Neural progenitor cell (in vitro differentiated cells): Measurements from ENCODE around the gene SNX30. TPM values are rescaled to one million over a fixed set of nuclear protein-coding genes. Genes with fewer than 3 reads are reported as not detected.

Experiments
- DNase-seq: peaks from one replicate; pipeline ENCODE4 v3.0.0-alpha.2; 2016; ENCODE audit warnings: low spot score
- H2AFZ ChIP-seq: fragments of 200-600 bp; sonication (generic); replicated peaks from 2 replicates; pipeline ENCODE4 v1.6.1; 2016; ENCODE audit warnings: antibody characterized with exemption
- H3F3A ChIP-seq: fragments of 200-600 bp; sonication (generic); 2 replicates; pipeline ENCODE4 v1.6.1; 2016; ENCODE audit warnings: antibody characterized with exemption, low read depth
- H3K27ac ChIP-seq: fragments of 200-600 bp; sonication (generic); 2 replicates; pipeline ENCODE4 v1.5.1; 2016; ENCODE audit warnings: mild to moderate bottlenecking
- H3K27me3 ChIP-seq: fragments of 200-600 bp; sonication (generic); 2 replicates; pipeline ENCODE4 v1.6.1; 2016; ENCODE audit warnings: mild to moderate bottlenecking, moderate library complexity
- H3K36me3 ChIP-seq: fragments of 200-600 bp; sonication (generic); 2 replicates; pipeline ENCODE4 v1.5.1; 2016
- H3K4me1 ChIP-seq: fragments of 200-600 bp; sonication (generic); 2 replicates; pipeline ENCODE4 v1.6.1; 2016; ENCODE audit warnings: mixed run types
- H3K4me2 ChIP-seq: fragments of 200-600 bp; sonication (generic); 2 replicates; pipeline ENCODE4 v1.6.1; 2016
- H3K4me3 ChIP-seq: fragments of 200-600 bp; sonication (generic); 2 replicates; pipeline ENCODE4 v1.5.1; 2016
- H3K79me2 ChIP-seq: fragments of 200-600 bp; sonication (generic); 2 replicates; pipeline ENCODE4 v1.6.1; 2016; ENCODE audit warnings: low read depth
- H3K9ac ChIP-seq: fragments of 200-600 bp; sonication (generic); 2 replicates; pipeline ENCODE4 v1.6.1; 2016
- H3K9me3 ChIP-seq: fragments of 200-600 bp; sonication (generic); 2 replicates; pipeline ENCODE4 v1.5.1; 2016; ENCODE audit warnings: low read depth
- H4K20me1 ChIP-seq: fragments of 200-600 bp; sonication (generic); 2 replicates; pipeline ENCODE4 v1.6.1; 2016; ENCODE audit warnings: low read depth
- H3K27ac Mint-ChIP-seq: 3 replicates; pipeline ENCODE4 v1.8.0; 2021; ENCODE audit warnings: mixed read lengths
- H3K27me3 Mint-ChIP-seq: 2 replicates; pipeline ENCODE4 v1.8.0; 2022; ENCODE audit warnings: low read depth, mild to moderate bottlenecking, inconsistent platforms, moderate library complexity, mixed read lengths; ENCODE audit not compliant: insufficient read depth
- H3K36me3 Mint-ChIP-seq: 3 replicates; pipeline ENCODE4 v1.8.0; 2021; ENCODE audit warnings: mixed read lengths
- H3K4me1 Mint-ChIP-seq: 3 replicates; pipeline ENCODE4 v1.8.0; 2021; ENCODE audit warnings: mixed read lengths
- H3K4me3 Mint-ChIP-seq: 3 replicates; pipeline ENCODE4 v1.8.0; 2021; ENCODE audit warnings: mild to moderate bottlenecking, moderate library complexity, mixed read lengths
- H3K9me3 Mint-ChIP-seq: 3 replicates; pipeline ENCODE4 v1.8.0; 2020; ENCODE audit warnings: mixed read lengths
- EZH2 ChIP-seq: fragments of 200-600 bp; sonication (generic); IDR thresholded peaks from 2 replicates; pipeline ENCODE4 v1.6.1; 2017; ENCODE audit warnings: antibody characterized with exemption, mild to moderate bottlenecking, moderate library complexity
- EZH2phosphoT487 ChIP-seq: fragments of 200-600 bp; sonication (generic); IDR thresholded peaks from 2 replicates; pipeline ENCODE4 v1.6.1; 2017; ENCODE audit warnings: antibody characterized with exemption
- total RNA-seq: library from RNA; depleted of rRNA; stranded (reverse); fragments of >200 nt; gene quantifications from 2 replicates; pipeline ENCODE4 v1.2.3, GENCODE V29; 2015; ENCODE audit warnings: low replicate concordance
- TF ChIP-seq, protein P1 (sequence below): fragments of 200-600 bp; sonication (generic); IDR thresholded peaks from 2 replicates; pipeline ENCODE4 v1.5.1; 2017; ENCODE audit warnings: antibody characterized with exemption, mild to moderate bottlenecking

The SNX30 gene
- total RNA-seq, 1 donor from 2014 or later = 19.9 TPM

DNA sequence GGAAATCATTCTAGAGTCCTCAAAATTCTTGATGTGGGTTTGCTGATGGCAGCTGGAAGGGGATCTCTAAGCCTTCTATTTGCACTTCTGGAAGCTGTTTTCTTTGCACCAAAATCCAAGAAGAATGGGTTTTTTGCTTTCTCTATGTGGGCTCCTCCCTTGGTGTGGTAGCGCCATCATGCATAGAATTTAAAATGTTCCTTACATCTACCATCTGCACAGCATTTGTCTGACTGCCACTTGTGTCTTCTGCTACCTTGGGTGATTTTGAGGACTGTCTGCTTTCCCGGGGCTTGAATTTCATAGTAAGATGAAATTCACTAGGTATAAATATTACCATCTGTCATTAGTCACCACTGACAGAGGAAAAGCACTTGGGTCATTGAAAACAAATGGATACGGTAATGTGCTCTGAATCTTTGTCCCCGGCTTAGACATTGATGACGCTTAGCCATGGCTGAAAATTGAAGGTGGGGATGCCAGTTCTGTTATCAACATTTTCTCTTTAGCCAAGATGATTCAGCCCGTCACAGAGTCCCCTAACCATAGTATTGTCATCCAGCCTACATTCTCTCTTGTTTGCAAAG is 30.0 kb downstream of the SNX30 start:
- Histone ChIP-seq H3K36me3 (no peaks in the 10 kb centered on the region), H3K4me1 (peaks cover 5% of the 10 kb centered on the region), H3K9me3 (no peaks in the 10 kb centered on the region), H3K79me2 (peaks cover 4% of the 10 kb centered on the region), H3F3A (no peaks in the 10 kb centered on the region), H3K4me3 (no peak overlapping the region), H4K20me1 (peaks cover 27% of the 10 kb centered on the region), H2AFZ (no peak overlapping the region), H3K4me2 (no peak overlapping the region), H3K9ac (no peak overlapping the region), H3K27ac (no peak overlapping the region), H3K27me3 (no peaks in the 10 kb centered on the region)
- DNase-seq = no peak
- peaks cover 2% of the 10 kb centered on the region for H3K27me3 Mint-ChIP-seq
- TF ChIP-seq EZH2phosphoT487 = no peak
- TF ChIP-seq, protein P1, sequence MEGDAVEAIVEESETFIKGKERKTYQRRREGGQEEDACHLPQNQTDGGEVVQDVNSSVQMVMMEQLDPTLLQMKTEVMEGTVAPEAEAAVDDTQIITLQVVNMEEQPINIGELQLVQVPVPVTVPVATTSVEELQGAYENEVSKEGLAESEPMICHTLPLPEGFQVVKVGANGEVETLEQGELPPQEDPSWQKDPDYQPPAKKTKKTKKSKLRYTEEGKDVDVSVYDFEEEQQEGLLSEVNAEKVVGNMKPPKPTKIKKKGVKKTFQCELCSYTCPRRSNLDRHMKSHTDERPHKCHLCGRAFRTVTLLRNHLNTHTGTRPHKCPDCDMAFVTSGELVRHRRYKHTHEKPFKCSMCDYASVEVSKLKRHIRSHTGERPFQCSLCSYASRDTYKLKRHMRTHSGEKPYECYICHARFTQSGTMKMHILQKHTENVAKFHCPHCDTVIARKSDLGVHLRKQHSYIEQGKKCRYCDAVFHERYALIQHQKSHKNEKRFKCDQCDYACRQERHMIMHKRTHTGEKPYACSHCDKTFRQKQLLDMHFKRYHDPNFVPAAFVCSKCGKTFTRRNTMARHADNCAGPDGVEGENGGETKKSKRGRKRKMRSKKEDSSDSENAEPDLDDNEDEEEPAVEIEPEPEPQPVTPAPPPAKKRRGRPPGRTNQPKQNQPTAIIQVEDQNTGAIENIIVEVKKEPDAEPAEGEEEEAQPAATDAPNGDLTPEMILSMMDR = no peak
- no peak for TF ChIP-seq EZH2
- no peak overlapping the region for H3K27ac Mint-ChIP-seq
- peaks cover 7% of the 10 kb centered on the region for H3K4me1 Mint-ChIP-seq
- peaks cover 2% of the 10 kb centered on the region for H3K36me3 Mint-ChIP-seq
- peaks cover 3% of the 10 kb centered on the region for H3K9me3 Mint-ChIP-seq
- no peak overlapping the region for H3K4me3 Mint-ChIP-seq

DNA sequence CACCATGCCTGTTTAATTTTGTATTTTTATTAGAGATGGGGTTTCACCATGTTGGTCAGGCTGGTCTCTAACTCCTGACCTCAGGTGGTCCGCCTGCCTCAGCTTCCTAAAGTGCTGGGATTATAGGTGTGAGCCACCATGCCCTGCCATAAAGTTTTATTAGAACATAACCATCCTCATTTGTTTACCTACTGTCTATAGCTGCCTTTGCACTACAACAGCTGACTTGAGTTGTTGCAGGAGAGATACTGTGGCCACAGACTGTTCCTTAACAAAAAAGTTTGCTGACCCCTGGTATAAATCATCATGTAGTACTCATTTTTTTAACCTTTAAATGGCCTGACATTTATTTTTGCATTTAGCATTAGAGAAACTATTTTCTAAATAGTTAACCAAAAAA is 31.7 kb downstream of the SNX30 start:
- no peak for DNase-seq
- Histone ChIP-seq H2AFZ (no peak overlapping the region), H3K9me3 (no peaks in the 10 kb centered on the region), H3K4me1 (peaks cover 5% of the 10 kb centered on the region), H3K4me3 (no peak overlapping the region), H3K27me3 (no peaks in the 10 kb centered on the region), H3K27ac (no peak overlapping the region), H3K79me2 (peaks cover 4% of the 10 kb centered on the region), H4K20me1 (peaks cover 27% of the 10 kb centered on the region), H3K9ac (no peak overlapping the region), H3K4me2 (no peak overlapping the region), H3F3A (no peaks in the 10 kb centered on the region), H3K36me3 (no peaks in the 10 kb centered on the region)
- H3K4me1 Mint-ChIP-seq = peaks cover 7% of the 10 kb centered on the region
- peaks cover 2% of the 10 kb centered on the region for H3K36me3 Mint-ChIP-seq
- peaks cover 3% of the 10 kb centered on the region for H3K9me3 Mint-ChIP-seq
- H3K27me3 Mint-ChIP-seq = peaks cover 2% of the 10 kb centered on the region
- H3K4me3 Mint-ChIP-seq = no peak overlapping the region
- TF ChIP-seq EZH2phosphoT487 (no peak), EZH2 (no peak)
- TF ChIP-seq, protein P1 = no peak
- H3K27ac Mint-ChIP-seq = no peak overlapping the region

GRCh38 chr9:112783551-112783954 is 33.0 kb downstream of the SNX30 start:
- peaks cover 5% of the 10 kb centered on the region for H3K4me1 ChIP-seq
- H4K20me1 ChIP-seq = peaks cover 27% of the 10 kb centered on the region
- no peak overlapping the region for H3K9ac ChIP-seq
- H3F3A ChIP-seq = no peaks in the 10 kb centered on the region
- TF ChIP-seq, protein P1 = no peak
- TF ChIP-seq EZH2phosphoT487 = no peak
- no peak for TF ChIP-seq EZH2
- H3K4me3 ChIP-seq = no peak overlapping the region
- H3K27me3 ChIP-seq = no peaks in the 10 kb centered on the region
- no peaks in the 10 kb centered on the region for H3K9me3 ChIP-seq
- H3K9me3 Mint-ChIP-seq = no peaks in the 10 kb centered on the region
- H3K4me1 Mint-ChIP-seq = peaks cover 7% of the 10 kb centered on the region
- H3K36me3 Mint-ChIP-seq = no peaks in the 10 kb centered on the region
- no peak overlapping the region for H2AFZ ChIP-seq
- no peak for DNase-seq
- H3K4me2 ChIP-seq = no peak overlapping the region
- H3K79me2 ChIP-seq = peaks cover 4% of the 10 kb centered on the region
- no peaks in the 10 kb centered on the region for H3K36me3 ChIP-seq
- no peak overlapping the region for H3K4me3 Mint-ChIP-seq
- H3K27ac ChIP-seq = no peak overlapping the region
- peaks cover 2% of the 10 kb centered on the region for H3K27me3 Mint-ChIP-seq
- no peak overlapping the region for H3K27ac Mint-ChIP-seq
